Measurements from ENCODE around the gene NR2F1-AS1. TPM values are rescaled to one million over a fixed set of nuclear protein-coding genes. Genes with fewer than 3 reads are reported as not detected.
"Not testable (repeated sequence)": the region's sequence is repeated elsewhere in the genome, so short reads cannot be mapped to it uniquely, and the experiment has no call there.

Gene NR2F1-AS1
- total and polyA plus RNA-seq, 2 donors (not counting 1 experiment from before 2014, with no cell fraction given): not detected

- POLR2A ChIA-PET: no interaction called here
- Histone ChIP-seq H3K27me3 (replicated peaks in 1 of 4; ENCODE audit: control extremely low read depth in 1 of 4, control insufficient read depth in 3 of 4, insufficient read depth in 4 of 4, low read length in 3 of 4) (peaks cover 2 to 42% (median 33%) of the 10 kb centered on the region in 4 experiments), H3K79me2 (ENCODE audit: control insufficient read depth, insufficient read depth, low read length) (no peaks in the 10 kb centered on the region), H4K20me1 (ENCODE audit: control insufficient read depth, insufficient read depth, low read length, poor library complexity, severe bottlenecking) (no peaks in the 10 kb centered on the region), H3K9ac (ENCODE audit: low read length) (no peak overlapping the region), H2AFZ (ENCODE audit: insufficient read depth, low read depth, low read length, poor library complexity, severe bottlenecking) (no peak overlapping the region), H3K4me3 (ENCODE audit: control extremely low read depth in 1 of 5, extremely low read depth in 1 of 5, insufficient read depth in 1 of 5, low read depth in 2 of 5, low read length in 4 of 5) (no peak overlapping the region), H3K27ac (ENCODE audit: low read length in 2 of 2) (no peak overlapping the region), H3K36me3 (replicated peaks in 1 of 2; ENCODE audit: control extremely low read depth in 1 of 2, control insufficient read depth in 1 of 2, extremely low read depth in 1 of 2, insufficient read depth in 2 of 2, low read length in 1 of 2) (no peaks in the 10 kb centered on the region), H3K4me2 (replicated peaks; ENCODE audit: low read depth, low read length, poor library complexity, severe bottlenecking) (no peak overlapping the region), H3K4me1 (ENCODE audit: control insufficient read depth in 2 of 2, insufficient read depth in 2 of 2, low read length in 2 of 2) (peaks cover 14 to 17% of the 10 kb centered on the region in 2 donors), H3K9me3 (ENCODE audit: control extremely low read depth in 1 of 3, control insufficient read depth in 2 of 3, insufficient read depth in 1 of 3, low read length in 2 of 3) (peaks cover 0 to 12% (median 5%) of the 10 kb centered on the region in 3 donors)
- intact Hi-C loops (cut with micrococcal nuclease): no loop called here
- Mint-ChIP-seq H3K4me1 (peaks cover 6% of the 10 kb centered on the region), H3K9me3 (ENCODE audit: insufficient read depth) (no peaks in the 10 kb centered on the region), H3K27me3 (peaks cover 43% of the 10 kb centered on the region), H3K27ac (no peak overlapping the region), H3K4me3 (no peak overlapping the region)
- no peak for ATAC-seq (ENCODE audit: low read depth)
- no peak for DNase-seq
- CTCF ChIA-PET: no interaction called here
- TF ChIP-seq EZH2 (IDR thresholded peaks at IDR 0.05; ENCODE audit: borderline replicate concordance, insufficient read depth, low read depth, low read length, poor library complexity, severe bottlenecking): no peak
- no peak for TF ChIP-seq CTCF (IDR thresholded peaks at IDR 0.05)
These were observed 14.9 kb downstream of the NR2F1-AS1 start for GRCh38 chr5:93566091-93566490.

GRCh38 chr5:93557021-93557604 is 23.9 kb downstream of the NR2F1-AS1 start:
- Mint-ChIP-seq H3K4me1 (no peaks in the 10 kb centered on the region), H3K4me3 (no peak overlapping the region), H3K9me3 (ENCODE audit: insufficient read depth) (no peaks in the 10 kb centered on the region), H3K27ac (no peak overlapping the region), H3K27me3 (peaks cover 28% of the 10 kb centered on the region)
- Histone ChIP-seq H3K4me1 (ENCODE audit: control insufficient read depth in 2 of 2, insufficient read depth in 2 of 2, low read length in 2 of 2) (no peaks in the 10 kb centered on the region), H3K9ac (ENCODE audit: low read length) (no peak overlapping the region), H3K36me3 (replicated peaks in 1 of 2; ENCODE audit: control extremely low read depth in 1 of 2, control insufficient read depth in 1 of 2, extremely low read depth in 1 of 2, insufficient read depth in 2 of 2, low read length in 1 of 2) (no peaks in the 10 kb centered on the region), H2AFZ (ENCODE audit: insufficient read depth, low read depth, low read length, poor library complexity, severe bottlenecking) (no peak overlapping the region), H3K79me2 (ENCODE audit: control insufficient read depth, insufficient read depth, low read length) (no peaks in the 10 kb centered on the region), H3K27ac (ENCODE audit: low read length in 2 of 2) (no peak overlapping the region), H3K4me2 (replicated peaks; ENCODE audit: low read depth, low read length, poor library complexity, severe bottlenecking) (no peak overlapping the region), H3K9me3 (ENCODE audit: control extremely low read depth in 1 of 3, control insufficient read depth in 2 of 3, insufficient read depth in 1 of 3, low read length in 2 of 3) (no peaks in the 10 kb centered on the region), H4K20me1 (ENCODE audit: control insufficient read depth, insufficient read depth, low read length, poor library complexity, severe bottlenecking) (no peaks in the 10 kb centered on the region), H3K27me3 (replicated peaks in 1 of 4; ENCODE audit: control extremely low read depth in 1 of 4, control insufficient read depth in 3 of 4, insufficient read depth in 4 of 4, low read length in 3 of 4) (peaks cover 0 to 7% (median 2%) of the 10 kb centered on the region in 4 experiments), H3K4me3 (ENCODE audit: control extremely low read depth in 1 of 5, extremely low read depth in 1 of 5, insufficient read depth in 1 of 5, low read depth in 2 of 5, low read length in 4 of 5) (no peak overlapping the region)
- DNase-seq (no peak), ATAC-seq (ENCODE audit: low read depth) (no peak)
- TF ChIP-seq EZH2 (IDR thresholded peaks at IDR 0.05; ENCODE audit: borderline replicate concordance, insufficient read depth, low read depth, low read length, poor library complexity, severe bottlenecking) (no peak), CTCF (IDR thresholded peaks at IDR 0.05) (no peak)
- ChIA-PET CTCF (no interaction called here), POLR2A (no interaction called here)
- WGBS (ENCODE audit: insufficient coverage): no CpG with 5 or more reads among the region's 2 CpGs
- intact Hi-C loops (cut with micrococcal nuclease): no loop called here

- H2AFZ ChIP-seq (ENCODE audit: insufficient read depth, low read depth, low read length, poor library complexity, severe bottlenecking); H3K4me2 ChIP-seq (replicated peaks; ENCODE audit: low read depth, low read length, poor library complexity, severe bottlenecking); POLR2A ChIA-PET; H3K9me3 ChIP-seq (ENCODE audit: control extremely low read depth in 1 of 3, control insufficient read depth in 2 of 3, insufficient read depth in 1 of 3, low read length in 2 of 3); DNase-seq; ATAC-seq (ENCODE audit: low read depth); H3K9me3 Mint-ChIP-seq (ENCODE audit: insufficient read depth); H4K20me1 ChIP-seq (ENCODE audit: control insufficient read depth, insufficient read depth, low read length, poor library complexity, severe bottlenecking); H3K4me3 ChIP-seq (ENCODE audit: control extremely low read depth in 1 of 5, extremely low read depth in 1 of 5, insufficient read depth in 1 of 5, low read depth in 2 of 5, low read length in 4 of 5); H3K27ac Mint-ChIP-seq; H3K27ac ChIP-seq (ENCODE audit: low read length in 2 of 2); H3K4me1 ChIP-seq (ENCODE audit: control insufficient read depth in 2 of 2, insufficient read depth in 2 of 2, low read length in 2 of 2); H3K36me3 ChIP-seq (replicated peaks in 1 of 2; ENCODE audit: control extremely low read depth in 1 of 2, control insufficient read depth in 1 of 2, extremely low read depth in 1 of 2, insufficient read depth in 2 of 2, low read length in 1 of 2); CTCF ChIA-PET; intact Hi-C loops (cut with micrococcal nuclease); H3K4me1 Mint-ChIP-seq; H3K27me3 ChIP-seq (replicated peaks in 1 of 4; ENCODE audit: control extremely low read depth in 1 of 4, control insufficient read depth in 3 of 4, insufficient read depth in 4 of 4, low read length in 3 of 4); H3K4me3 Mint-ChIP-seq; H3K9ac ChIP-seq (ENCODE audit: low read length); H3K79me2 ChIP-seq (ENCODE audit: control insufficient read depth, insufficient read depth, low read length): not testable (repeated sequence)
- no CpG with 5 or more reads among the region's 3 CpGs for WGBS (ENCODE audit: insufficient coverage)
- H3K27me3 Mint-ChIP-seq: peaks cover 18% of the 10 kb centered on the region
These were observed 31.4 kb downstream of the NR2F1-AS1 start for GRCh38 chr5:93549594-93549993.
